Activated naive CD4-positive, alpha-beta T cell treated with anti-CD3 and anti-CD28 coated beads, Interleukin-2, amount 10 ng/mL, durations not matched to agents 7 days and 5 days (primary cell): ENCODE measurements around the gene ADCY3.

ENCODE experiments used
- CTCF ChIA-PET: fragments of 350-600 bp; sonication (Branson Sonifier 250); formaldehyde crosslinking; loops from one replicate; lab custom pipeline; 2021; ENCODE audit warnings: antibody characterized with exemption; lab: Charles Lee
- DNase-seq: peaks from one replicate; pipeline ENCODE4 v3.0.0-alpha.2; 2020
- H3K27ac Mint-ChIP-seq: one replicate; pipeline ENCODE4 v1.8.0; 2021; ENCODE audit warnings: mild to moderate bottlenecking, moderate library complexity, mixed read lengths
- H3K27me3 Mint-ChIP-seq: one replicate; pipeline ENCODE4 v1.8.0; 2021; ENCODE audit warnings: mild to moderate bottlenecking, mixed read lengths
- H3K36me3 Mint-ChIP-seq: one replicate; pipeline ENCODE4 v1.8.0; 2021; ENCODE audit warnings: mixed read lengths
- H3K4me1 Mint-ChIP-seq: one replicate; pipeline ENCODE4 v1.8.0; 2021; ENCODE audit warnings: mixed read lengths
- H3K4me3 Mint-ChIP-seq: one replicate; pipeline ENCODE4 v1.8.0; 2021; ENCODE audit warnings: mild to moderate bottlenecking, moderate library complexity, mixed read lengths
- H3K9me3 Mint-ChIP-seq: one replicate; pipeline ENCODE4 v1.8.0; 2021; ENCODE audit warnings: mixed read lengths

ADCY3 gene

DNA sequence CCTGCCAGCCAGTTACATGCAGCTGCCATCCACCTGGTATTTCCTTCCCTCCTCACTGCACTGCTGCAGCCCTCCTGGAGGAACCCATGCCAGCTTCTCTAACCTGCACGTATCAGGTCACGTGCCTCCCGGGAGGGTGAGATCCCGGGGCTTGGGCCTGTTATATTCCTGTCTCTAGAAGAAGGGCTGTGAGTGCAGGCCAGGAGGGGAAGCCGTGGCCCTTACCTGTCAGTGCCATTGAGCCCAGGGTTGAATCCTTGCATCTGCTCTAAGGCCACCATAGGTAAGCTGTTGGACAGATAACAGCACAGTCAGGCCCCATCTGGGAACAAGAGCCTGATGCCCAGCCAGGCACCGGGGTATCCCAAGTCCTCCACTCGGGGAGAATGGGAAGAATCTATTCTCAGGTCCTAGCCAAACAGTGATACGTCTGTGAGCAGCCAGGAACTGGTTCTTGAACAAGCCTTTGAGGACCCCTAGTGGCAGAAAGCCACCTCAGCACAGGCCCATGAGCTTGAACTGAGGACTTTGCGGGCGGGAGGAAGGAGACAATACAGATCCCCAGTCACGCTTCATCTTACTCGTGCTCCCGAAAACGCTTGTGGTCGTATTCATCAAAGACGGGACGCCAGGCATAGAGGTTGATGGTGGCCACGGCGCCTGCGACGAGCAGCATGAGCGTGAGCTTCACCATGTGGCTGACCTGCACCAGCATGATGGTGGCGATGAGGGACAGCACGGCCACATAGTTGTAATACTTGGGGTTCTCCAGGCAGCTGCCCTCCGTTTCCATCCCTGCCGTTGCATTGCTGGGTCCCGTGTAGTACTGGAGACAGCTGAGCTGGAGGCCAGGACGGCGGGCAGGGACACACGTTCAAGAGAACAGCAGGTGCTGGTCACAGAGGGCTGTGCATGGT is 92.5 kb downstream of the ADCY3 start:
- Mint-ChIP-seq H3K27me3 (no peaks in the 10 kb centered on the region), H3K9me3 (no peaks in the 10 kb centered on the region), H3K4me3 (no peak overlapping the region), H3K27ac (peak overlapping the region; percentile 2), H3K4me1 (peaks cover 18% of the 10 kb centered on the region), H3K36me3 (peaks cover 29% of the 10 kb centered on the region)
- CTCF ChIA-PET = interaction anchor here (0.5 to 5.8 kb wide), 21 partner anchors 9 to 437 kb away, joined by 3 to 82 read pairs (median 3); partner anchors contain the start of genes CENPO, NCOA1 and PTRHD1
- peak; percentile 81 for DNase-seq

DNA sequence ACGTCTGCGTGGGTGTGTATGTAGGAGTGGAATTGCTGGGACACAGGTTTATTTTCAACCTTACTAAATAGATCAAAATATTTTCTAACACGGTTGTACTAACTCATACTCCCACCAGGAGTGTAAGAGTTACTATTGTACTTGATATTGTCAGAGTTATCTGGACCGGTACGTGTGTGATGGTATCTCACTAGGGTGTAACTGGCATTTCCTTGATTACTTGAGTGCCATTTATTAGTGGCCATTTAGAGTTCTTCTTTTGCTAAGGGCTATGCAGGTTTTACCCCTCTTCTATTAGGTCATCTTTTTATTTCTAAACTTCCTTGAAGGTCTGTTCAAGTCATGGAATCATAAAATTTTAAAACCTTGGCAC is 93.3 kb downstream of the ADCY3 start:
- H3K36me3 Mint-ChIP-seq = peaks cover 29% of the 10 kb centered on the region
- no peak for DNase-seq
- CTCF ChIA-PET = interaction anchor here (0.5 to 5.8 kb wide), 15 partner anchors 8 to 436 kb away, joined by 3 to 82 read pairs (median 4); partner anchors contain the start of genes CENPO and PTRHD1
- peaks cover 18% of the 10 kb centered on the region for H3K4me1 Mint-ChIP-seq
- H3K27ac Mint-ChIP-seq = peak overlapping the region; percentile 2
- no peaks in the 10 kb centered on the region for H3K27me3 Mint-ChIP-seq
- no peak overlapping the region for H3K4me3 Mint-ChIP-seq
- no peaks in the 10 kb centered on the region for H3K9me3 Mint-ChIP-seq

DNA sequence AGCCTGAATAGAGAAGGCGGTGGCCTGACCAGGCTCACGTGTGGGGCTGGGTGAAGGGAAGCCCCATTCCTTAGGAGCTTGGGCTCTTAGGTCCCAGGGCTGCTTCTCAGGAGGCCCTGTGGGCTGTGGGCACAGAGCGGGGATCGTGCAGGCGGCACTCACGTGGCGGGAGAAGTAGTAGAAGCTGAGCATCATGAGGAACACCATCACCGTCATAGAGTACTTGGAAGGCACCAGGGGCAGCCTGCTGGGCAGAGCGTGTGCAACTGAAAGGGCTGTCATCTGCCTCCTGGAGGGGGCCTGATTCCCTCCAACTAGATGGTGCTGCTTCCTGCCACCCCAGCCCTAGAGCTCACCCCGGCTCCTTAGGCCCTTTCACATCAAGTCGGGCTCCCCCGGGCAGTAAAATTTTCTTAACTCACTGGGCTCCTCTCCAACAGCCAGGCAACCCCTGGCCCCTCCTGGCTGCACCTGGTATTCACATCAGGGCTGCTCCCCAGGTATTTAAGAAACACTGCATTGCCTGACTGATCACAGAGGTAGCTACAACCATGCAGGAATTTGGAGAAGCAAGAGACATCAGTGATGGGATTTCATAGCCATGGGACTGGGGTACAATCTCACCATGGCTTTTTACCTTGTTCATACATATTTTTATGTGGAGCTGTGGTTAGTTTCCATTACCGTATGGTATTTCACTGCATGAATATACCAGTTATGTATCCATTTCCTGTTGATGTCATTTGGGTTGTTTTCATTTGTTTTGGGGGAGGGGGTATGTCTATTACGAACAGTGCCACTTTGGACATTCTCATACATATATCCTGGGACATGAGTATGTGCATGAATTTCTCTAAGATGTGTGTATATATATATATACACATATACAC is 93.9 kb downstream of the ADCY3 start:
- H3K9me3 Mint-ChIP-seq = no peaks in the 10 kb centered on the region
- H3K36me3 Mint-ChIP-seq = peaks cover 26% of the 10 kb centered on the region
- no peak for DNase-seq
- peaks cover 18% of the 10 kb centered on the region for H3K4me1 Mint-ChIP-seq
- H3K27me3 Mint-ChIP-seq = no peaks in the 10 kb centered on the region
- H3K4me3 Mint-ChIP-seq = no peak overlapping the region
- H3K27ac Mint-ChIP-seq = peak overlapping the region; percentile 9
- CTCF ChIA-PET = interaction anchor here (0.5 to 5.8 kb wide), 8 partner anchors 12 to 416 kb away, joined by 3 to 82 read pairs (median 14); partner anchors contain the start of genes CENPO and PTRHD1

DNA sequence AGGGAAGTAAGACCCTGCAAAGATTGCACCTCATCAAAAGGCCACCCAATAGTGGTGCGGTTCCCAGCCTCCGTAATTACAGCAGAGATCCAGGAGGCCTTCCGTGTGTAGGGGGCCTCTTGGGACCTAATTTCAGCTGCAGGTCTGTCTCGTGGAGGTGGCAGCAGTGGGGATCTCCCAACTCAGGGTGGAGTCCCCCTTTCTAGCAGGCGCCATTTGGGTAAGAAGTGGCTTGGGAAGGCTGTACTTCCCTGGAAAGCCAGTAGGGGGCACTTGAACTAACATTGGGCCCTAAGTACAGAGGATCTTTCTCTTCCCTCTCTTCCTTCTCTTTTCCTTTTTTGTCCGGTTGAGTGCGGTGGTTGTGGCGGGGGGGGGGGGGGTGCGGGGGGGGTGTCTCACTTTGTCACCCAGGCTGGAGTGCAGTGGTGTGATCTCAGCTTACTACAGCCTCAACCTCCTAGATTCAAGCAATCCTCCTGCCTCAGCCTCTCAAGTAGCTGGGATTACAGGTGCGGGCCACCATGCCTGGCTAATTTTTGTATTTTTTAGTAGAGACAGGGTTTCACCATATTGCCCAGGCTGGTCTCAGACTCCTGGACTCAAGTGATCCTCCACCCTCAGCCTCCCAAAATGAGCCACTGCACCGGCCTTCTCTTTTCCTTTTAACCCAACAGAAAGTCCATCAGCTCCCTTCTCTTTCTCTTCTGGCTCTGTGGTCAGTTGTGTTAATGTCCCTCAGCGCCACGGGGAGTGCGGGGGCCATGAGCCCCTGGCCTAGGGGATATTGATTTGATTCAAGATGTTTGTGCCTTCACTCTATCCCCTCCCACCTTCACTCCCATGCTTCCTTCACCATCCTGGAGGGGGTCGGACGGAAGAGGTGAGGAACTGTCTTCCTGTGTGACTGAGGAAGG is 94.8 kb downstream of the ADCY3 start:
- no peaks in the 10 kb centered on the region for H3K9me3 Mint-ChIP-seq
- peaks cover 18% of the 10 kb centered on the region for H3K4me1 Mint-ChIP-seq
- CTCF ChIA-PET = interaction anchor here (0.5 to 5.8 kb wide), 8 partner anchors 11 to 415 kb away, joined by 3 to 82 read pairs (median 14); partner anchors contain the start of genes CENPO and PTRHD1
- H3K4me3 Mint-ChIP-seq = no peak overlapping the region
- H3K36me3 Mint-ChIP-seq = peaks cover 33% of the 10 kb centered on the region
- peak; percentile 59 for DNase-seq
- peak overlapping the region; percentile 9 for H3K27ac Mint-ChIP-seq
- H3K27me3 Mint-ChIP-seq = no peaks in the 10 kb centered on the region

DNA sequence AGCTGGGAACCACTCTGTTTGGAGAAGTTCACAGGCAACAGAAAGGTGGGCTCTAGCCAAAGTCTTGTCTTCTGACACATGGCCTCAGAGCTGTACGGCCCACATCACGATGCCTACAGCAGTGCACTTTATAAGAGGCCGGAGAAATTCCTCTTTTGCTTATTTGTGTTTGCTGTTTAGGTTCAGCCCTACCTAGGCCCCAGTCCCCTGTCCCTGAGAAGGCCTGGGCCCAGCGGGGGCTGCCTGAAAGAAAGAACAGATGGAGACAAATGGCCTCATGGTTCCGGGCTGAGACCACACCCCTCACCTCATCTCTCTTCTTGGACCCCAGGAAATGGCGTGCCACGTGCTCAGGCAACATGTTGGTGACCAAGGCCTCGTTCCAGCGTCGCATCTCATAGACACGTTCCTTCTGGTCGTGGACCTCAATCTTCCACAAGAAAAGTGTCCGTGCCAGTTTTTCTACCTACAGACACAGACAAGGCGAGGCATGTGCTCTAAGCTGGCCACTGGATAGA is 95.9 kb downstream of the ADCY3 start:
- Mint-ChIP-seq H3K36me3 (peaks cover 37% of the 10 kb centered on the region), H3K27me3 (no peaks in the 10 kb centered on the region), H3K4me3 (no peak overlapping the region), H3K27ac (no peak overlapping the region), H3K9me3 (no peaks in the 10 kb centered on the region), H3K4me1 (peaks cover 18% of the 10 kb centered on the region)
- no peak for DNase-seq
- CTCF ChIA-PET = interaction anchor here (0.9 to 5.8 kb wide), 3 partner anchors 9 to 402 kb away, joined by 3 to 82 read pairs (median 39); no protein-coding TSS in a partner anchor

DNA sequence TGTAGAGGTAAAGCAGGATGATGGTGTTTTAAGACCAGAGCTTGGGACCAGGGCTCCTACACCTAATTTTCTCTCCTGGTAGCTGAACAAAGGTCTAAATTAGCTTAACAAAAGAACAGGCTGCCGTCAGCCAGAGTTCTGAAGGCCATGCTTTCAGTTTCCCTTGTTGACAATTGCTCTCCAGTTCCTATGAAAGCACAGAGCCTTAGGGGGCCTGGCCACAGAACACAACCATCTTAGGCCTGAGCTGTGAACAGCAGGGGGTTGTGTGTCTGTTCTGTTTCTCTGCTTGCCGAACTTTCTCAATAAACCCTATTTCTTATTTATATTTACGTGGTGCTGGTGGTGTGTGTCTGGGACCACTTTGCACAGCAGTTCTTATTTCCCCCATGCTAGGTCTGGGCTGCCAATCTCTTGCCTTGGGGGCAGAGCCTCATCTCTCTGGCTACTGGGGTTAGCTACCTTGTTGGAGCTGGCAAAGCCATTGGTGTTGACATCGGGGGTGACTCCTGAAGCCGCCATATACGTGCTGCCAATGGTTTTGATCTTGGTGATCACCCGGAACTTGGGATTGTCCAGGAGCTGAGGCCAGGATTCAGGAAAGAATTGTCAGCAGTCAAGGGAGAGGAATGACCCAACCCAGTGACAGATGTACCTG is 97.9 kb downstream of the ADCY3 start:
- DNase-seq = no peak
- Mint-ChIP-seq H3K27ac (no peak overlapping the region), H3K4me1 (peaks cover 14% of the 10 kb centered on the region), H3K36me3 (peaks cover 46% of the 10 kb centered on the region), H3K4me3 (no peak overlapping the region), H3K9me3 (no peaks in the 10 kb centered on the region), H3K27me3 (no peaks in the 10 kb centered on the region)
- CTCF ChIA-PET = interaction anchor here (0.6 kb wide), 1 partner anchor 8 kb away, joined by 3 read pairs; no protein-coding TSS in a partner anchor

DNA sequence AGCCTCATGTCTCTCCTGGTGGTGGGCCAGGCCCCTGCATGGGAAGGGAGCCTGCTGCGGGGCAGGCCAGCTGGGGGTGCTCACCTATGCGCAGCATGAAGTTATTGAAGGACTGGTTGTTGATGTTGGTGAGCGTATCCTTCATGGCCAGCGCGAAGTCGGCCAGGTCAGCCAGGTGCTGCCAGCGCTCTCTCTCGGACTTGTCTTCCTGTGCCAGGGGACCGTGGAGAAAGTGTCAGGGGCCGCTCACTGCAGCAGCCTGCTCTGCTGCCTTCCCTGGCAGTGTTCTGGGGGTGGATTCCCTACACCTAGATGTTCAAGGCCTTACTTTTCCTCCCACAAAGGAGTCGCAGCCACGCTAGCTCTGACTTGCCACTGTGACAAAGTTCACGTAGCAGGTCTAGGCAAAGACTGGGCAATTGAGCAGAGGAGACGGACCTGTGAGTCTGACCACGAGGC is 98.6 kb downstream of the ADCY3 start:
- CTCF ChIA-PET = interaction anchor here (0.6 kb wide), 1 partner anchor 9 kb away, joined by 3 read pairs; no protein-coding TSS in a partner anchor
- Mint-ChIP-seq H3K27me3 (no peaks in the 10 kb centered on the region), H3K9me3 (no peaks in the 10 kb centered on the region), H3K4me1 (peaks cover 10% of the 10 kb centered on the region), H3K27ac (no peak overlapping the region), H3K4me3 (no peak overlapping the region), H3K36me3 (peaks cover 52% of the 10 kb centered on the region)
- no peak for DNase-seq

DNA sequence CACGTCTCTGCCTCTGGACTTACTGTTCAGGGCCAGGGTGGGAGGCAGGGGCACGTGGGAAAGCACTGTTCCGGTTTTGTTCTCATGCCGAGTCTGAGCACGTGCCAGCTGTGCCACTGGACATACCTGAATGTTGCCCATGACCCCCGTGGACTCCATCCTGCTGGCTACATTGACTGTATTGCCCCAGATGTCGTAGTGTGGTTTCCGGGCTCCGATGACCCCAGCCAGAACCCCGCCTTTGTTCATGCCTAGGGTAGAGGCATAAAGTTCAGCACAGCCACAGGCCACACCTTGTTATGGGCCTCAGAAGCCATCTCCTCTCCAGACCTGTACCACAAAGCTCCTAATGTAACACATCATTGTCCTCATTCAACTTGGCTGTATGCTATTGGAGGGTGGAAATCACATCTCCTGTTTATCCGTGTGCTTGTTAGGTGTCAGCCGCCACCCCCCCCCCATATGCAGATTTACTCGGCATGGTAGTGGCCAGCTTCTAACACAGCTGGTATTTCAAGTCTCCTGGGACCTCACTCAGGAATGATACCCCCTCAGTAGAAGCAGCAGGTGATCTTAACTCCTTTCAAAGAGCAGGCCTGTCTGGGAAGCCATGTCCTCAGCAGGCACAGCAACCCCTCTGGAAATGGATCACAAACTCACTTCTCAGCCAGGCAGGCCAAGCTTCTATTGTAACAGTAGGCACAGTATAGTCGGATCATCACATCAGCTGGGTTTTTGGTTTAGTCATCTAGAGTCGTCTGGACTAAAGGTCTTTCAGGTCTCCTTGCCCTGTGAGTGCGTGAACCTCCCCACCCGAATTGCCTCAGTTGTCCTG is 99.2 kb downstream of the ADCY3 start:
- Mint-ChIP-seq H3K4me1 (peaks cover 3% of the 10 kb centered on the region), H3K4me3 (no peak overlapping the region), H3K36me3 (peaks cover 57% of the 10 kb centered on the region), H3K9me3 (no peaks in the 10 kb centered on the region), H3K27ac (no peak overlapping the region), H3K27me3 (no peaks in the 10 kb centered on the region)
- DNase-seq = no peak
- CTCF ChIA-PET = interaction anchor here (0.8 kb wide), 1 partner anchor 398 kb away, joined by 3 read pairs; no protein-coding TSS in a partner anchor

DNA sequence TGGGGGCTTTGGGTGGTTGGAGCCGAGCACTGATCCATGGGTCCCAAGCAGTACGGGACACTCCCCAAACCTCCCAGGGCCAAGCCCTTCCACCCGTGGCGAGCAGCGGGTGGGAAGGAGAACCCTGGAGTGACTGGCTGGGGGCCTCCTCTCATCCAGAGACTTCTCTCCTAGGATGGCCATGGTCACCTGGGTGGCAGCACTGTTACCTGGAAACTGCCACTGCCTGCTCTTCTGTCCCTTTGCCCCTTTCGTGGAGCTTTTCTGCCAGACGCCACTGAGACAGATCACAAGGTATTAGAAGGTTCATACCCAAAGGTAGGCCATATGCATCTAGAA is 99.9 kb downstream of the ADCY3 start:
- CTCF ChIA-PET = interaction anchor here (0.8 kb wide), 1 partner anchor 398 kb away, joined by 3 read pairs; no protein-coding TSS in a partner anchor
- no peaks in the 10 kb centered on the region for H3K27me3 Mint-ChIP-seq
- no peak for DNase-seq
- H3K36me3 Mint-ChIP-seq = peaks cover 59% of the 10 kb centered on the region
- no peaks in the 10 kb centered on the region for H3K9me3 Mint-ChIP-seq
- H3K27ac Mint-ChIP-seq = no peak overlapping the region
- no peaks in the 10 kb centered on the region for H3K4me1 Mint-ChIP-seq
- no peak overlapping the region for H3K4me3 Mint-ChIP-seq

DNA sequence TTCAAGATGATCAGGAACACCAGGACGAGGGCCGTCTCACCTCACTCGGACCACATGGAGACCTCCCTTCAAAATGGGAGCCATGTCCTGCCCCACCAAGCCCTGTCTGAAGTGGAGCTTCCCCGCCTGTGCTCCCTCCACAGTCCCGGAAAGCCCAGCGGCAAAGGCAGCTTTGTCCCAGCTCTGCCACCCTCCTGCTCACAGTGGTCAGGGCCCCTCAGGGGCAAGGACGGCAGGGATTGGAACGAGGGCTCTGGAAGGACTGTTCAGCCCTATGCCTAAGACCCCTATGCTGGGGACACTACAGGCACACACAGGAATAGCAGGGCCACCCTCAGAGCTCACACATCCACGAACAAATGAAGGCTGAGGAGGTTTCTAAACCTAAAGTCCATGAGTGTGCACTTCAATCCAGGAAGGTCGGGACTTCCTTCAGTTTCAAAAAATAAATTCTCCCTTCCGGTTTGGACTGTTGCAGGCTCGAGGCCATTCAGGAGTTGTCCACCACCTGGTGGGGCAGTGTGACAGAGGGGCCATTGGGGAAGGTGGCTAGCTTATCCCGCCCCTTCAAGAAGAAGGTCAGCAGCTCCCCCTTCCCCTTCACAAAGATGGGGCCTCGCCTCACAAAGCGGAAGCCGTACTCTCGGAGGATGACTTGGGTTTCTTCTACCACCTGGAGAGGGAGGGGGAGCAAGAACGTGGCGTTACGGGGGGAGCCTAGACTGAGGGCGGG is 100.4 kb downstream of the ADCY3 start:
- H3K4me3 Mint-ChIP-seq = no peak overlapping the region
- no peak overlapping the region for H3K27ac Mint-ChIP-seq
- DNase-seq = no peak
- H3K9me3 Mint-ChIP-seq = no peaks in the 10 kb centered on the region
- H3K36me3 Mint-ChIP-seq = peaks cover 60% of the 10 kb centered on the region
- H3K4me1 Mint-ChIP-seq = no peaks in the 10 kb centered on the region
- CTCF ChIA-PET = interaction anchor here (1.3 to 1.9 kb wide), 2 partner anchors 8 to 410 kb away, joined by 4 to 8 read pairs; no protein-coding TSS in a partner anchor
- H3K27me3 Mint-ChIP-seq = no peaks in the 10 kb centered on the region

DNA sequence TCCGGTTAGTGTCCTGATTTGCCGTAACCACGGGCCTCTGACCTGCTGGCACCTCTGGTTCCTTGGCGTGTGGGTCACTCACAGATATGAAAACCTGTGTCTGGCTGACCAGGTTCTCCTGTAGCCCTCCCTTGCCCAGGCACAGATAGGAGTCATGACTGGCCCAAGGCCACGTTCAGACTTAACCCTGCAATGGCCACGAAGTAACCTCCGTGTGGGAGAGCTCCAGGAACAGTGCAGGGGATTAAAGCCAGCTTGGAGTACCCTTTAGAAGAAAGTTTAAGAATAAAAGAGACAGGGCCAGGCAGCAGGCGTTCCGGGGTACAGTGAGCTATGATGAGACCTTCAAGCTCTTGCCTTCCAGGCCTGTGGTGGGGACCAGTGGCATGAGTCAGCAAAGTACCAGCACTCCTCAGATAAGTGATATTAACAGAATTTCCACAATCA is 101.3 kb downstream of the ADCY3 start:
- Mint-ChIP-seq H3K4me3 (no peak overlapping the region), H3K9me3 (no peaks in the 10 kb centered on the region), H3K36me3 (peaks cover 58% of the 10 kb centered on the region), H3K27me3 (no peaks in the 10 kb centered on the region), H3K27ac (no peak overlapping the region), H3K4me1 (no peaks in the 10 kb centered on the region)
- CTCF ChIA-PET = interaction anchor here (0.6 to 1.9 kb wide), 3 partner anchors 9 to 409 kb away, joined by 4 to 8 read pairs (median 4); no protein-coding TSS in a partner anchor
- DNase-seq = no peak
